ENCODE results near the gene VDR. TPM values are rescaled to one million over a fixed set of nuclear protein-coding genes. Genes with fewer than 3 reads are reported as not detected.

Gene VDR
- 1 to 10 TPM; 3.0 to 5.7 (median 3.6) TPM for polyA plus RNA-seq (ENCODE audit: insufficient read length in 4 of 4)

- DNase-seq (ENCODE audit: low read depth in 4 of 4, low spot score in 2 of 4): peak; percentile 53 to 73 (median 62)
These were observed at the start of gene VDR for GRCh38 chr12:47904713-47905709. VDR (minus strand) TSS chr12:47904994; CDS start chr12:47879113, 25,881 bp downstream.

GRCh38 chr12:47954058-47954457, 49.3 kb upstream of the VDR start:
- no peak for DNase-seq (ENCODE audit: low read depth in 4 of 4, low spot score in 2 of 4)

GRCh38 chr12:47950856-47951468, 46.2 kb upstream of the VDR start:
- no peak for DNase-seq (ENCODE audit: low read depth in 4 of 4, low spot score in 2 of 4)

DNA sequence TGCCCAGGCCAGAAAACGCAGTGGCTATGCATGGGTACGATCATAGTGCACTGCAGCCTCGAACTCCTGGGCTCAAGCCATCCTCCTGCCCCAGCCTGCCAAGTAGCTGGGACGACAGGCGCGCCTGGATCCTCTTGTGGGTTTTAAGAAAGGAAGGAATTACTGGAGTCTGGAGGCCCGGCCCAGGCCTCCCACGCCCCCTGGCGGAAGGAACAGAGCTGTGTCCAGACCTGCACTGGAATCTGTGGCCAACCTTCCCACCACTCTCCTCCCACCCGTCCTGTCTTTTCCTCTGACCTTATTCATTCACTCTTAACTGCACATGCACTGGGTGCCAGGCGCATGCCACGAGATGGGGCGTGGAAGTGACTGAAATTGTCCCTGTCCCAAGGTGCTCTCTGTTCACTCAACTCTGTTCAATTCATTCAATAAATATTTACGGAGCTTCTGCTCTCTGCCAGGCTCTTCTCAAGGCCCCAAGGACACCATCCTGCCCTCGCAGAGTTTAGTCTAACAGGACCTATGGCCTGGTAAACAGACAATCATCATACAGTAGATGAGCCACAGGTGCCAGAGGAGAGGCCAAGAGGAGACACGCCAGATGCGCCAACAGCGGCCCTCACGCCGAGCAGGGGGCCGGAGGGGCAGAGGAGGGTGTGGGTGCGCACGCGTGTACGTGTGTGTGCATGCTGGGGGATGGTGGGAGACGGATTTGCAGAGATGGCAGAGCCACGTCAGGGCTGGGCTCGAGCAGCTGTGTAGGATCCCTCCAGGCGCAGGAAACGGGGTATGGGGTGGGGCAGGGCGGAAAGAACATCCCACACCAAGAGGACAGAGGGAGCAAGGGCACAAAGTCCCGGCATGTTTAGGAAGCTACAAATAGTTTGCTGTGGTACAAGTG, 44.9 kb upstream of the VDR start:
- no peak for DNase-seq (ENCODE audit: low read depth in 4 of 4, low spot score in 2 of 4)

- no peak for DNase-seq (ENCODE audit: low read depth in 4 of 4, low spot score in 2 of 4)
These were observed 42.5 kb upstream of the VDR start for GRCh38 chr12:47947341-47947740.

DNA sequence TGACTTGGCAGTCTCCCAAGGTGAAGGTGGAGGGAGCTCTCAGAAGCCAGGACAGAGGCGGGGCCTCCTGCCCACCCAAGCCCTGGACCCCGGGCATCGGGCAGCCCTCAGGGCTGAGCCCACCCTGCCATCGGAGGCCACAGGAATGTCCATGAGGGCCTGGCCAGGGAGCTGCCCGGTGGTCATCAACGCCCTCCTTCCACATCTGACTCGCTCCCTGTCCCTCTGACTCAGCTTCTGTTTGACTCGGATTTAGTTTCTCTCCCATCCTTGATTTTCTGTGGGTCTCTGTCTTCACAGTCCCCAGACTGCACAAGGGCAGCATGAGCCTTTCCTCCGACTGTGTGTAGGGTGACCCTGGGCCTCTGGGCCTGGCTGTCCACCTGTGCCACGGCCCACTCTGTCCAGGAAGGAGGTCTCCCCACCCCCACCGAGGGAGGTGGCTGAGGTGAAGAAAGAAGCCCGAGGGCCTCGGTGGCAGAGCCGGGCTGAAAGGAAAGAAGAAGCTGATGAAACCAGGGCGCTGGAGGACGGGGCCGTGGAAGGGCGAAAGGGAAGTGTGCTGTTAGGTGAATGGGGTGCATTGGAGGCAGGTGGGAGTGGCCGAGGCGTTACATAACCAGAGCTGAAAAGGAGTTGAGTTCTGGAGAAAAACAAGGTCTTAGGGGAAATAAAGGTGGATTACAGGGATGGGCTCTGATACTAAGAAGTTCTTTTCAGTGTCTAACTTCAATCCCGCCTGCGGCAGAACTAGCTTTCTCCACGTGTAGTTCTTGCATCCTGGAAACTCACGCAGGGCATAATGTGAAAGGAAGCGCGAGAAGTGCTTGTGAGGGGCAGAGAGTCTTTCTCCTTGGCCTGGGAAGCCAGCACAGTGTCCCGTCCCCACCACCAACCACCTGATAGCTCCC, 41.9 kb upstream of the VDR start:
- DNase-seq (ENCODE audit: low read depth in 4 of 4, low spot score in 2 of 4): no peak

GRCh38 chr12:47945341-47945728, 40.5 kb upstream of the VDR start:
- DNase-seq (ENCODE audit: low read depth in 4 of 4, low spot score in 2 of 4): no peak

GRCh38 chr12:47944685-47945340, 40.0 kb upstream of the VDR start:
- no peak for DNase-seq (ENCODE audit: low read depth in 4 of 4, low spot score in 2 of 4)

- DNase-seq (ENCODE audit: low read depth in 4 of 4, low spot score in 2 of 4): no peak
These were observed 39.0 kb upstream of the VDR start for GRCh38 chr12:47943623-47944340.

DNA sequence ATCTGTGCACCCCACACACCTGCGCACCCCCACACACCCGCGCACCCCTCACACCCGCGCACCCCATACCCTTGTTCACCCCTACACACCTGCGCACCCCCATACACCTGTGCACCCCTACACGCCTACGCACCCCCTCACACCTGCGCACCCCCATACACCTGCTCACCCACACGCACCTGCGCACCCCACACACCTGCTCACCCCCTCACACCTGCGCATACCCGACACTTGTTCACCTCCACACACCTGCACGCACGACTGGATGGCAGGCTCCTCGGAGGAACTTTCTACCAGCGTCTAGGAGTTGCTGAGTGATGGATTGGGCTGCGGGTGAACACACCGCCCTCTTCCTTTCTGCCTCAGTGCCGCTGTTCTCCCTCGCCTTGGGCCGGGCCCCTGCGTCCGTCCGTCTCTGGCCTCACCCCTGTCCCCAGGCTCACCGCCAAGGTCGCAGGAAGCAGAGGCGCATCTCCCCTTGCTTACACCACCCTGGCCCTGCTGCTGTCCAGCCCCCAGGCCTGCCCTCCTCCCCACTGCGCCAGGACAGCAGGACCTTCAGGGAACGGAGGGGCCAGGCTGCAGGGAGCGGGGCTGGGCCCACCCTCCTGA, 37.9 kb upstream of the VDR start:
- DNase-seq (ENCODE audit: low read depth in 4 of 4, low spot score in 2 of 4): no peak

GRCh38 chr12:47941871-47942613, 37.2 kb upstream of the VDR start:
- no peak for DNase-seq (ENCODE audit: low read depth in 4 of 4, low spot score in 2 of 4)

GRCh38 chr12:47941475-47941780, 36.6 kb upstream of the VDR start:
- no peak for DNase-seq (ENCODE audit: low read depth in 4 of 4, low spot score in 2 of 4)

DNA sequence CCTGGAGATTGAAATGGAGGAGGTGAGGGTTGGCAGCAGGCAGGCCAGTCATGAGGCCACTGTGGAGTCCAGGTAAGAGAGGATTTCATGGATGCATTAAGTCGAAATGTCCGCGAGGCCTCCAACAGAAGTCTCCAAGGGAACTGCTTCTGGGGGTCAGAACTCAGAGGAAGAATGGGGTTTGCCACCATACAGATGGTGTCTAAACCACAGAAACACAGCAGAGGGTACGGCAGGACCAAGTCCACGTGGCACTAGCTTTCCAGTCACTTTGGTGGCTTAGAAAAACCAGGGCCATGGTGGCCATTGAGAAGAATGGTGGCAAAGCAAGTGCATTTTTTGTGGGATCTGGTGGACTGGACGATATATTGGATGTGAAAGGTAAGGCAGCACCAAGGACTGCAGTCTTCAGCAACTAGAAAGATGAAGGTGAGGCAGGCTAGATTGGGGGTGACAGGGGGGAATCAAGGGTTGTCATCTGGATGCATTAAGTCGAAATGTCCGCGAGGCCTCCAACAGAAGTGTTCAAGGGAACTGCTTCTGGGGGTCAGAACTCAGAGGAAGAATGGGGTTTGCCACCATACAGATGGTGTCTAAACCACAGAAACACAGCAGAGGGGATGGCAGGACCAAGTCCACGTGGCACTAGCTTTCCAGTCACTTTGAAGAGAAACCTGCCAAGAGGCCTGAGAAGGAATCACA, 36.1 kb upstream of the VDR start:
- no peak for DNase-seq (ENCODE audit: low read depth in 4 of 4, low spot score in 2 of 4)

DNA sequence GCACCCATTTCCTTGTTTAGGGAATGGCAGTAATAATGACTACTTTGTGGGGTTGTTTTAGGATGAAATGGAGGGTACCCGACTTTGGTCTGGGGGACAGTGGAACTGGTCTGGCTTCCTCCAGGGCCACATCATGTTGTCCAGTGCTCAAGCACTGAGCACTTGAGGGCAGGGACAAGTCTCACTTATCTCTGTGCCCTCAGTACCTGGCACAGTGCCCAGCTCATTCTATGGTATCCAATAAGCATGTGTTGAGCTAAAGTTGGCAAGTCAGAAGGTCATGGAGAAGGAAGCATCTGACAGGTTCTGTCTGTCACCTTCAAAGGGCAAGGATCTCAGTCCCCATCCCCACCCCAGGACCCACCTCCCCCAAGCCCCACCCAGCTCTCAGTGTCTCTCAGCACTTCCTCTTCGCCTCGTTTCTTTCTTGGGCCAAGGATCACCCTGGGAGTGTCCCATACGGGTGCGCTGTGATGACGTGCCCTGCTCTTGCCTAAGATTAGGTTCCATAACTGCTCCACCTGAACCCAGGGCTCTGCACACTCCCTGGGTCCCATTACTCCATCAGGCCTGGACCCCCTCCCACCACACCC, 34.3 kb upstream of the VDR start:
- DNase-seq (ENCODE audit: low read depth in 4 of 4, low spot score in 2 of 4): no peak

DNA sequence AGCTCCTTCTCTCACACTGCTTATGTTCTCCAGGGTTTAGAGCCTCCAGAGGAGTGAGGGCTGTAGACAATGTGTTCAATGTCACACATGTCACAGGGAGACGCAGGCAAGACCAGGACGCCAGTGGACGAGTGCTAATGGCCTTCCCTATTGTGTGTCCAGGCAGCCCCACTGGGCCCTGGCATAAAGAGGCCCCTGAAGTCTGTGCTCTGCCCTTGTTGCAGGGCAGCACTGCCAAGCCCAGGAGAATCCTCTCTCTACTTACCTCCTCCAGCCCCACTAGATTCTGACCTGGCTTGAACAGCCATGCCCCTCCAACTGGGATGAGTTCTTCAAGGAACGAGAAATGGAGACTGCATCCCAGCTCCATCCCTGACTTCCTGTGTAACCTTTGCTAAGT, 33.8 kb upstream of the VDR start:
- no peak for DNase-seq (ENCODE audit: low read depth in 4 of 4, low spot score in 2 of 4)

DNA sequence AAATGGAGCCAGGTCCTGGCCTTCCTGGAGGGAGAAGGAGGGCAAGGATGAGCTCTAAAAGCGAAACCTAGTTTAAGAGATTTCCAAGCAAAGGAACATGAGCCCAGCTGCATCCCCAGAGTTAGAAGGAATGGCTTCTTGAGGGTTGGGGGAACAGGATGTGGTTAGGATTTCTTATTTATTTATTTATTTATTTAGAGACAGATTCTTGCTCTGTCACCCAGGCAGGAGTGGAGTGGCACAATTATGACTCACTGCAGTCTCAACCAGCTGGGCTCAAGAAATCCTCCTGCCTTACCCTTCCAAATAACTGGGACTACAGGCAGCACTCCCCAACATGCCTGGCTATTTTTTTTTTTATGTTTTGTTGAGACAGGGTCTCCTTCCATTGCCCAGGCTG, 33.3 kb upstream of the VDR start:
- no peak for DNase-seq (ENCODE audit: low read depth in 4 of 4, low spot score in 2 of 4)

- DNase-seq (ENCODE audit: low read depth in 4 of 4, low spot score in 2 of 4): no peak
These were observed 30.4 kb upstream of the VDR start for GRCh38 chr12:47935184-47935583.
